Measurements from ENCODE around the gene SASH1.
"Not testable (repeated sequence)": the region's sequence is repeated elsewhere in the genome, so short reads cannot be mapped to it uniquely, and the experiment has no call there.

SASH1 gene

DNA sequence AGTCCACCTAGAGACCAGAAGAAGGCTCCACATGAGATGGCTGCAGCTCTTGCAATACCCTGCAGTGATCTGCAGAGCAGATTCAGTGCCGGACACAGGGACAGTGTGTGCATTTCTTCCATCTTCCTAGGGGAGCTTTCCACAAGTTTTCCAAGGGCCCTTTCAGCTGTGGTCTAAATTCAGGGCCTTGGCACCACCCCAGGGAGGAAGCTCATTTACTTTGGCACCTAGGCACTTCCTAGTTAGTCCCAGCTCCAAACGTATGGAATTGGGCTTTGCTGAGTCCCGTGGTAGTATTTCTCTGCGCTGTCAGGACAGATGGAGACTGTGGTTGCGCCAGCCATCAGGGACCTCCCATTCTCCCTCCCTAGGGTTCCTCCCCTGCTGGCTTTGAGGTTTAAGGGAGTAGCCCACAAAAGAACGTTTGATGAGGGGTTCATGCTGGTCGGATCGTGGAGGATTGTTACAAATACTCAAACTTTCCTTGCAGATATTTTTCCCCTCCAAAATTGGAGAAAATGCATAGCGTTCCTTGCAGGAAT lies 221.9 kb downstream of the SASH1 start:
- DNase-seq = no peak

DNA sequence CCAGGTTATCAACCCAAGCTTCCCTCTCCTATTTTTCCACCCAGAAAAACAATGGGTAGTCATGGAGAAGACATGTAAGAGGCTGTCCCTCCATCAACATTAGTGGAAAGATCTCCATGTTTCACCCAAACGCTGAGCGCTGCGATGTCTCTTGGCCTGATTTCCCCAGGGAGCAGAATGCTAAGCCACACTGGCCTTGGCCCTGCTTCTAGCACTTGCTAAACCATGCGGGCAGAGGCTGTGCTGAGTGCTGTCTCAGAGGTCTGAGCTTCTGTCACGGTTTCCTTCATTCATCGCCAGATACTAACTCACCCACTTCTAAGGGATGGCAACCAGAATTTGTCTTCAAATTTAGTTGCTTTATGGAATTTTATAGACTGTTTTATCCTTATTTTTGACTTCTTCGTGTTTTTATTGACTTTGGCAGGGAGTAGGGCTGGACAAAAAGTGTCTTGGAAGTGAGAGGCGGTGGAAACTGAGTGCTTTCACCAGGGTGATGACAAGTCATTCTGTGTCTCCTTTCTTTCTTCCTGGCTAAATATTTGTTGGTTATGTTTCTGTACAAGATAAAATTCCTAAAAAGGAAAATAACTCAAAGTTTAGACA lies 222.8 kb downstream of the SASH1 start:
- no peak for DNase-seq

DNA sequence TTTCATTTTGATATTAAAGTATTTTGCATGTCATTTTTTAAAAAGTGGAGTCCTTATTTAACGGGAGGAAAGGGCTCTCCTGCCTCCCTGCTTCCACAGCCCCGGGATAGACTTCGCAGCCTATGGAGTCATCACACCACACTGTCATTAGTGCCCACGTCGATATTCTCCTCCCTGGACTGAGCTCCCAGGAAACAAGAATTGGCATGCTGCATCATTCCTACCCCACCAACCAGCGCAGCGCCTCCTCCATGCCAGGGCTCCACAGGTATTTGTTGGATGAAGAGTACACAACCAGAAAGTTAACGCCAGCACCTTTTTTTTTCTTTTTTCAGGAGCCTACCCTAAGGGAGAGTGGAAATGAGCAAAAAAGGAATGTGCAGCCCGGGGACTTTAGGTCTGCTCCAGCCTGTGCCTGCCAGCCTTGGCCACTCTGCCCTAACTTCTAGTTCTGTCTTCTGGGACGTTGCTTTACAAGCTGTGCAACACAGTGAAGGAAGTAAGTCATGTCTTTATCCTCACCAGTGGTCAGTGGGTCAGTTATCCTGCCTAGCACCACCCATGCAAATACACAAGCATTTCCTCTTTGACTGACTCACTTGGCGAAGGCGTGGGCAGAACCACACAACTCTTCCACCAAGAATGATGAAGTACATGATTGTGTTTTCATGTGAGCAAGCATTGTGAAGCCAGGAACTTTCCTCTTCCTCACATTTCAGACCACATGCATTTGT lies 223.5 kb downstream of the SASH1 start:
- no peak for DNase-seq

DNA sequence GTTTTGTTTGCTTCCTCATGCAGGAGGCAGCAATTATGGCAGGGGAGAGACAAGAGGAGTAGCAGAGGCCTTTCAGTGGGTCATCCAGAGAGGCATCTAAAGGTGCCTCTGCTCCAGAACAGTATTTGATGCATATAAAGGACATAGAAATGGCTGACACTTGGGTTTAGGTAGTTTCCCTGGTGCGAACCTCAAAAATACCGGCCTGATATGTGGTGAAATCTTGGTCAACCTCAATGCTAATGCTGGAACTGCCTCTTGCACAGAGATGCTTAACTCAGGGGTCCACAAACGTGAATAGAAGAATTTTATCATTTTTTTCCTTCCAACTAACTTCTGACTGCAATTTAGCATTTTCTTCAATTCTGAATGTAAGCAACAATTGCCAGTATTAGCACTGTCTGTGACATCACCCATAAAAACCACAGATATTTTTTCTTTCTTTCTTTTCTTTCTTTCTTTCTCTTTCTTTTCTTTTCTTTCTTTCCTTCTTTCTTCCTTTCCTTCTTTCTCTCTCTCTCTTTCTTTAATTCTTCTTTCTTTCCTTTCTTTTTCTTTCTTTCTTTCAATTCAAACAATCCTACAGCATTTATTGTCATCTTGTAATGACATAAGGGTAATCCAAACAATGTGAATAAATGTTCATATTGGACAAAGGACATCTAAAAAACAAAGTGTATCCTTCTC lies 224.2 kb downstream of the SASH1 start:
- no peak for DNase-seq

DNA sequence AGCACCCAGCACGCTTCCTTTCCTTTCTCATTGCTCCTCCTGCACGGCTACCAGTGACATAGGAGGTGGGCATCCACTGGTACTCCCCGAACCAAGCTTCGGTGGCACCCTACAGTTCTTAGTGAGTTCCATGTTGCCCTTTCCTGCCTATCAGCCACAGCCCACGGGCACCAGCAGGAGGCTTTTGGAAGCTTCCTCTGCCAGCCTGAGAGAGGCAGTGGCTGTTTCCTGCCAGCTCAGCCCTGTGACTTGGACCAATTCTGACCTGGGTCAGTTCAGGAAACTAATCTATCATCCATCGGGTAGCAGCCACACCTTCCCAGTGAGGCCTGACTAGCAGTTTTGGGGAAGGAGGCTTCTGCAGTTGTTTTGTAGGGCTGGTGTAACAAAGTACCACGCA lies 227.8 kb downstream of the SASH1 start:
- no peak for DNase-seq

DNA sequence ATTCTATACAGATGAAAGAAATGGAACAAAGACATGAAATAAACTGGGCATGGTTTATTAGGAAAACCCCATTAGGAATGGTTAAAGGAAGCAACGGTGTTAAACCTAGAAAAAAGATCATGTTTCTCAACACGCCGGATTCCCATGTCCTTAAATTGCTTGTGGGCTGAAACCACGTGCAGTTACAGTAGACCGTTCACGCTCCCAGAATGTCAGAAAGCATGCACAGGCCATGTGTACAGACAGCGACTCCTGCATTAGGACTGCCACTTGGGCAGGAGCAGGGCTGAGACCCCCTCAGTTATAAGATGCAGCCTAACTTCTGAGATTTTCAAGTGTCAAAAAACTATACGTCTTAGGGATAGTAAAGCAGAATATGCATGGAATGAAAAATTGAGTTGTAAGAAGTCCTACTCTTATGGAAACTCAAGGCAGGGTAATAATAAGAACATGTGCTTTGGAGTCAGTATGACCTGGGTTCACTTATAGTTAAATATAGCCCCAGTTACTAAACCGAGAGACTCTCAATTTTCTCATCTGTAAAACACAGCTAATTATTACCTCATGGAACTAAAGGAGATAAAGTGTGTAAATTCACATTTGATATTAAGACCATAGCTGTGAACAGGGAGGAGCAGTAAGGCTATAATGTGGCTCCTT lies 230.2 kb downstream of the SASH1 start:
- no peak for DNase-seq

DNA sequence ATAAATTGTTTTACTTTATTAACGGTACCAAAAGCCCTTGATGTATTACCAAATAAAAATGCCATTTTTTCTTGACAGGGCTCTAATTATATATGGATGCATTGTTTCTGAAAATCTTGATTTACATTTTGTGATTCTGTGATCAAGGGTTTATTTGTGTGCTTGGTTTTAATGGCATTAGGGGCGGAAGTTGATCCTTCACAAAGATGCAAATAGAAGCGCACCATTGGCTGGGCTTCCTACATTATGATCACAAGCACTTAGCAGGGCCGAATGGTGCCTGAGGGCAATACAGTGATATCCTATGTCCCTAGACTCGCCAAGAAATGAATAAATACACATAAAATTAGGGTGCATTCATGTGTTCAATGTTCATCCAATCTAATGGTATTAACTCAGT lies 231.3 kb downstream of the SASH1 start:
- DNase-seq = no peak

DNA sequence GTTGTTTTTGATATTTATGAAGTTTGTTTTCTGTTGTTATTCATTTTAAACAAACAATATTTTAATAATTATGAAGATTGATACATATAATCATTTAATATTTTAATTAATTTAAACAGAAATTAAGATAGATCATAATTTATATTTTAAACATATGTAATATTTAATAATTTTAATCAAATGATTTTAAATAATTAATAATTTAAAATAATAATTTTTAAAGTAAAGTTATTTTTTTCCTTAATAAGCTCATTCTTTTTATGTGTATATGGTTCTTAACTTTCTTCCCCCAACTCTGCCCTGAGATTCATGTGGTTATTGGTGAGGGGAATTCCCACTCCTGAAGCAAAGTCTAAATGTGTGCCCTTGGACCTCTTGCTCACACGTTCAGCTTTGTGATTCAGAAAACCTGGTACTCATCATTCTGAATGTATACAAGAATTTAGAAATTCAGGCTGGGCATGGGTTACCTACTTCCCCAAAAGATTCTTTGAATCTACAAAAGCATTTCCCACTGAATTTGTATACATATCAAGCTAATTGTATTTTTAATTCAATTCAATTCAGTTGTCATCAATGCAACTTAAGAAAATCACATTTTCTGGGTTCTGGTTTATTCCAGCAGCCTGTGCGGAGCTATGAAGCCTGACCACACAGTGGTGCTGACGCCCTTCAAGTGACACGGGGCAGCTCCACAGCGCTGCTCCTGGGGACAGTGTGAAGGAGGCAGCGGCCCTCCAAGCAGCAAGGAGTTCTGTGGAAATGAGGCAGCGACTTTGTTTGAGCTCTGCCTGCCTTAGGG lies 235.2 kb downstream of the SASH1 start:
- DNase-seq = peak; percentile 38 to 41

DNA sequence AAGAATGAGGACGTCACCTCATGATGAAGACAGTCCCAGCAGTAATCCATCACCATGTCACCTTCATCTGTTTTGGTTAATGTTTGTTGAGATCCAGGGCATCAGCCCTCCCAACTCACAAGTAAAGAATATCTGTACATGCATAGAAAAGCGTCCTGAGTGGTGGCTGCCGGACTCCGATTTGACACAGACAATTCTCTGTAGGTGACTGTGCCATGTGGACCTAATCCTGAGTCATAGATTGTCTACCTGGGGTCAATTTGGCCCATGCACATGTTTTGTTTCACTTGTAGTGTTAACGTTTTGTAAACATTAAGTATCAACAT lies 235.8 kb downstream of the SASH1 start:
- no peak for DNase-seq

DNA sequence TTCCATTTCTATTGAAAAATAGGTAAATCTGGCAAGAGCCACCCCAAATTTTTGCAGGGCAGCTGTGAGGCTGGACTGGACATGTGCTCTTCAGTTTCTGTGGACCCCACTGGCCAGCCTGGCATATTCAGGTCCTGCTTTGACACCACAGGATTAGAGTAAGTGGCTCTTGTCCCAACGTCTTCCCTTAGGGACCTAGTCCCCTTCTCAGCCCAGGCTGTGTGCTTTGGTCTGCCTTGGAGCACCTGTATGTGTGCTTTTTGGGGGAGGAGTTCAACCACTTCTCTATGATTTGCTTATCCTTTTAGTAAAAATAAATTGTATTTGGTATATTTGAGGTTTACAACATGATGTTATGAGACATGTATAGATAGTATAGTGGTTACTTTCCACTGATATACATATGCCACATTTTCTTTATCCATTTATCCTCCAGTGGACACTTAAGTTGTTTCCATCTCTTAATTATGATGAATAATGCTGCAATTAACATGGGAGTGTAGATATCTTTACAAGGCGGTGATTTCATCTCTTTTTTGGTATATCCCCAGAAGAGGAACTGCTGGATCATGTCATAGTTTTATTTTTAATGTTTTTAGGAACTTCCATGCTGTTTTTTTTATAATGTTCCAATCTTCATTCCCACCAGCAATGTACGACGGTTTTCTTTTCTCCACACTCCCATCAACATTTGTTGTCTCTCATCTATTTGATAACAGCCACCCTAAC lies 236.4 kb downstream of the SASH1 start:
- no peak for DNase-seq

DNA sequence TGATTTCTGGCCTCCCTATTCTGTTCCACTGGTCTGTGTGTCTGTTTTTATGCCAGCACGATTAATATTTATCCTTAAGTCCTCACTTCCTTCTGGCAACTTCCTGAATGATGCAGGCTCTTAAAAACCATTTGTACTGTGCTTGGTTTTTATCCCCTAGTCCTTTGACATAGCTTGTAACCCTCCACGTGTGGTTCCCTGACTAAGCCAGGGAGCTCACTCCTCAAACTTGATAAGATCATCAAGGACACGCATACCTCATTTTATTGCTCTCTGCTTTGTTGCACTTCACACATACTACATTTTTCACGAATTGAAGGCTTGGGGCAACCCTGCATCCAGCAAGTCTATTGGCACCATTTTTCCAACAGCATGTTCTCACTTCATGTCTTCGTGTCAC lies 237.8 kb downstream of the SASH1 start:
- no peak for DNase-seq

DNA sequence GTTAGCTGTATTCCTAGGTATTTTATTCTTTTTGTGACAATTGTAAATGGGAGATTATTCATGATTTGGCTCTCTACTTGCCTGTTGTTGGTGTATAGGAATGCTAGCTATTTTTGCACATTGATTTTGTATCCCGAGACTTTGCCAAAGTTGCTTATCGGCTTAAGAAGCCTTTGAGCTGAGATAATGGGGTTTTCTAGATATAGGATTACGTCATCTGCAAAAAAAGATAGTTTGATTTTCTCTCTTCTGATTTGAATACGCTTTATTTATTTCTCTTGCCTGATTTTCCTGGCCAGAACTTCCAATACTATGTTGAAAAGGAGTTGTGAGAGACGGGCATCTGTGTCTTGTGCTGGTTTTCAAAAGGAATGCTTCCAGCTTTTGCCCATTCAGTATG lies 241.0 kb downstream of the SASH1 start:
- no peak for DNase-seq

DNA sequence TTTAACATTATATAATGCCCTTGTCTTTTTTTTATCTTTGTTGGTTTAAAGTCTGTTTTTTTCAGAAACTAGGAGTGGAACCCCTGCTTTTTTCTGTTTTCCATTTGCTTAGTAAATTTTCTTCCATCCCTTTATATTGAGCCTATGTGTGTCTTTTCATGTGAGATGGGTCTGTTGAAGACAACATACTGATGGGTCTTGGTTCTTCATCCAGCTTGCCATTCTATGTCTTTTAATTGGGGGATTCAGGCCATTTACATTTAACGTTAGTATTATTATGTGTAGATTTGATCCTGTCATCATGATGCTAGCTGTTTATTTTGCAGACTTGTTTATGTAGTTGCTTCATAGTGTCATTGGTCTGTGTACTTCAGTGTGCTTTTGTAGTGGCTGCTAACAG lies 243.0 kb downstream of the SASH1 start:
- DNase-seq = not testable (repeated sequence)

DNA sequence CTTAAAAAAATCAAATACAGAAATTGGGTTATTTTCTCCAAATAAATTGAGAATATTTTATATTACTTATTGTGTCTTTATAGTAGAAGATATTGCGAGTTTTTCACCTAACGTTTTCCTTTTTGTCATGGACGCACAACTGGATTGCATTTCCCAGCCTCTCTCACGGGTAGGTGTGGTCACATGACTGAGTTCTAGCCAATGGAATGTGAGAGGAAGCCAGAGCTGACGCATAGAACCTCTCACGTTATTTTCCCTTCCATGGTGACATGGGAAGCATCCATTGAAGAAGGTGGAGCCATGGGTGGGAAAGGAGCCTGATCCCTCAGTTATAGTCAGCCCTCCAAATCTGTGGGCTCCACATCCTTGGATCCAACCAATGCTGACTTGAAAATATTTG lies 248.2 kb downstream of the SASH1 start:
- no peak for DNase-seq

DNA sequence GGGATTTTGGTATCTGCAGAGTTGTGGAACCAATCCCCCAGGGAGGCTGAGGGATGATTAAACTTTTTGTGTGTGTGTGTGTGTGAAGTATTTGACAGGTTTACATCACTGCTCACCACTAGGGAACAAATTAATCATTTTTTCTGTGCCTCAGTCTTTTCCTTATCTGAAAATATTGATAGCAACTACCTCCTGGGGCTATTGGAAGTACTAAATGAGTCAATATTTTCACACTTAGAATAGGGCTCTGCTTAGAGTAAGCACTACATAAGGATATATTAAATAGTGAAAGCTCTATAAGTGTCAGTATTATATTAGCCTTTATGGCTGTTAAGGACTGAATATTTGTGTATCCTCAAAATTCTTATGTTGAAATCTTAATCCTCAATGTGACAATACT lies 249.0 kb downstream of the SASH1 start:
- DNase-seq = no peak

DNA sequence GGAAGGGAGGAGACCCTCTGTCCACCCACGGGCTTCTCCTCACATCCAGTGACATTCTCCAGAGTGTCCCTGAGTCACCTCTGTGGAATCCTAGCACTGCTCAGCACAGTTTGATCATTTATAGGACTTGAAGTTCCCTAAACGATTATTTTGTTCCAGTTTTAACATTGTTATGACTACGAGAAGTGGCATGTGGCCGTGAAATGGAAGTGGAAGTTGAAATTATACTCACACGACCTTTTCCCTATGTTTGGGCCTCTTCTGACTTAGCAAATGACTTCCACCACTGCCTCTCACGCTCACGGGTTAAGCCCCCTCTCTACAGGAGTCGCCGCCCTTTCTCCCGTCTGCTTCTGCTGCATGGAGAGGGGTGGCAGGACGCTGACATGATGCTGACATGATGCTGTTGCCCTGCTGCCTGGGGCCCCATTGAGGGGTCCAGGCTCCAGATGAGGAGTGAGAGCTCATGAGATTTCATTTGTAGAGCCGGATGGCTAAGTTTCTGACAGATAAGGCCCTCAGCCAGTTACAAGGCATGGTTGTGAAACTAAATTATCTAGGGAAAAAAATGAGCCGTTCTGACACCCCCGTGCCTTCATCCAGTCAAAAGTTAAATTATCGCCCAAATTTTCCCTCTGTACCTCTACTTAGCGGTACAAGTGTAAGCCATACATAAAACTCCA lies 250.6 kb downstream of the SASH1 start:
- no peak for DNase-seq

DNA sequence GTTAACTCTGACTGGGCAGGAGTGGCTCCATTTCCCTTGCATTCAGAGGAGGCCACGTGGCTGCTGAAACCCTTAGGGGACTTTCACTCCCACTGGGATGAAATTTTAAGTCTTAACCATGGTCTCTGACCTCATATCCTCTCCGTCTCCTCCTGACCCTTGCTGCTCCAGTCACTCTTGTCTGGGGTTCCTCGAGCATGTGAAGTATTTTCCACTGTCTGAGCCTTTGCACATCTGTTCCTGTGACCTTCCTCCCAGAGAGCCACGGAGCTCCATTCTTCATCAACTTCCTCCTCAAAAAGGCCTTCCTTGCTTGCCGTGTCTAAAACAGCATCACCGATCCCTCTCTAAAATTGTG lies 251.2 kb downstream of the SASH1 start:
- DNase-seq = no peak

DNA sequence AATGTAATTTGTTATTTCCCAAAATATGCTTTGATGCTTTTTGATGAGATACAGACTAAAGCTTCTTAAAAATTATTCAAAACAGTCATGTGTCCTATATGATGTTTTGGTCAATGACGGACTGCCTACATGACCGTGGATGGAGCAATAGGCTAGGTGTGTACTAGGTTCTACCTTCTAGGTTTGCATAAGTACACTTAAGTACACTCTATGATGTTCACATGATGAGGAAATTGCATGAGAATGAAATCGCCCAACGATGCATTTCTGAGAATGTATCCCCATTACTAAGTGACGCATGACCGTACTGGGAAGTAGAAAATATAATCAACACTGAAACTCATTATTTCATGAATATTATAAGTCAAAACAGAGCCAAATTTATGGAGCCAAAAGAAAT lies 252.9 kb downstream of the SASH1 start:
- no peak for DNase-seq

DNA sequence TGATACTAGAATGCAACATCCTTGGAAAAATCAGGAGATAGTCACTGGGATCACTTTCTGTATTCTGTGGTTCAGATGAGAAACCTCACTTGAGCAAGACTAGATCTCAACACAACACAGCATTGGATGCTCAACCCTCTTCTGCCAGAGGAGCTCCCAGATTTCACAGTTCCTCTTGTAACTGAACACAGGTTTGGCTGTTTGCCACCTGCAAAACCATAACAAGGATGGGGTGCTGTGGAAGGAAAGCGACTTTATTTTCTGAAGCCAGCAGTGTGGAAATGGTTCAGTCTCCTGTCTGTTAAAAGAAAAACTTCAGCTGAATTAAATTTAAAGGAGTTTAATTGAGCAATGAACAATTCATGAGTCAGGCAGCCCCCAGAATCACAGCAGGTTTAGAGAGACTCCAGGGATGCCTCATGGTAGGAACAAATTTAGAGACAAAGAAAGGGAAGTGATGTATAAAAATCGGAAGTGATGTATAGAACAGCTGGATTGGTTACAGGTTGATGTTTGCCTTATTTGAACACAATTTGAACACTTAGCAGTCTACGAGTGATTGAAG lies 254.3 kb downstream of the SASH1 start:
- DNase-seq = no peak

DNA sequence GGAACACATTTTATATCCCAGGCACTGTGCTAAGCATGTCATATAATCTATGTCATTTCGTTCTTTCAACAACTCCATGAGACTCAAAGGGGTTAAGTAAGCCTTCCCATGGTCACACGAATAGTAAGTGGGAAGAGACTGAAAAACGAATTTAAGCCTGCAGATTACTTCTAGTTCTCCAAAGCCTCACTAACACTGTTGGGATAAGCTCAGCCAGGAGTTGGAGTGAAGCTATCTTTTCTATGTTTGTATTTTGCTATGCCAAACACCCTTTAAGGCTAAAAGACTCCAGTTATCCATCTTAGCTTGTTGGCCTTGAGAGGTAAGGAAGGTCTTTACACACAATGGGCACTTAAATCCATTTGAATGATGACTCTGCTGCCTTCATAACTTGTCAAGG lies 256.1 kb downstream of the SASH1 start:
- DNase-seq = no peak

DNA sequence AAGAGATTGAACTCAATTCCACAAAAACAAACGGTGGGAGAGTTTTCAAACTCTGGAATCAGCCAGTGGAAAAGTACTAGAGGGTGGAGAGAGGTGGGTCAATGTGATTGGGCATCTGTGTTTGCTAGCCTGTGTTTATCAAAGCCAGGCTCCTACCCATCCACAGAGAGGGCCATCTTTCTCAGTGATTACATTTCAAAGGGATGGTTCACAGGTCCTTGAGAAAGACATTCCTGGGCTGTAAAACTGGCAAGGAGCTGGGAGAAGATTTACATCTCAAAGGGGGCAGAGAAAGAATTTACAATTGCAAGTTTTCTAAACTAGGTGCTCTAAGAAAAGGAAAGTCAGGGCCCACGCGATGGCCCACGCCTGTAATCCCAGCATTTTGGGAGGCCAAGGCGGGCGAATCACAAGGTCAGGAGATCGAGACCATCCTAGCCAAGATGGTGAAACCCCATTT lies 257.4 kb downstream of the SASH1 start:
- no peak for DNase-seq

Measured in NCI-H187 (cell line).